ENCODE data around the gene PYGM.

DNA sequence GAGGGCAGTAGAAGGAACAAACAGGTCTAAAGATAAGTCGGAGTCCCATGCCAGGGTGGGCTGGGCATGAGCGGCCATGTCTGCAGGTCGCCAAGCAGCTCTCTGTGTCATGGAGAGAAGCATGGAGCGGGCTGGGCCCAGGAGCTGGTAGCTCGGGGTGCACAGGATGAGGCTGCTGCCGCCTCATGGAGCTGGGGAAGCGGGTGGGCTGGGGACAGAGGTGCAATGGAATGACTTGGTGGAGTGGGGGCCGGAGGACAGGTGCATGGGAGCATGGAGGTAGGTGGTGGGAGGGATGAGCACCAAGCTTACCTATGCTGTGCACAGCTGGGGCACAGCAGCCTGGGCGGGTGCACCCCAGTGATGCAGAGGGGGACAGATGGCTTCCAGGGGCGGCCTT is 40.4 kb downstream of the PYGM start:
- TF ChIP-seq ZBTB7A (IDR thresholded peaks at IDR 0.05; ENCODE audit: low read depth) (no peak), TCF12 (IDR thresholded peaks at IDR 0.05; ENCODE audit: low read depth) (no peak), EP300 (IDR thresholded peaks at IDR 0.05; ENCODE audit: borderline replicate concordance) (no peak), YY1 (IDR thresholded peaks at IDR 0.05; ENCODE audit: low read depth) (no peak), CEBPB (IDR thresholded peaks at IDR 0.05) (no peak), EGR1 (IDR thresholded peaks at IDR 0.05) (no peak), RAD21 (IDR thresholded peaks at IDR 0.05; ENCODE audit: low read depth) (no peak)
- TF ChIP-seq, protein P1, sequence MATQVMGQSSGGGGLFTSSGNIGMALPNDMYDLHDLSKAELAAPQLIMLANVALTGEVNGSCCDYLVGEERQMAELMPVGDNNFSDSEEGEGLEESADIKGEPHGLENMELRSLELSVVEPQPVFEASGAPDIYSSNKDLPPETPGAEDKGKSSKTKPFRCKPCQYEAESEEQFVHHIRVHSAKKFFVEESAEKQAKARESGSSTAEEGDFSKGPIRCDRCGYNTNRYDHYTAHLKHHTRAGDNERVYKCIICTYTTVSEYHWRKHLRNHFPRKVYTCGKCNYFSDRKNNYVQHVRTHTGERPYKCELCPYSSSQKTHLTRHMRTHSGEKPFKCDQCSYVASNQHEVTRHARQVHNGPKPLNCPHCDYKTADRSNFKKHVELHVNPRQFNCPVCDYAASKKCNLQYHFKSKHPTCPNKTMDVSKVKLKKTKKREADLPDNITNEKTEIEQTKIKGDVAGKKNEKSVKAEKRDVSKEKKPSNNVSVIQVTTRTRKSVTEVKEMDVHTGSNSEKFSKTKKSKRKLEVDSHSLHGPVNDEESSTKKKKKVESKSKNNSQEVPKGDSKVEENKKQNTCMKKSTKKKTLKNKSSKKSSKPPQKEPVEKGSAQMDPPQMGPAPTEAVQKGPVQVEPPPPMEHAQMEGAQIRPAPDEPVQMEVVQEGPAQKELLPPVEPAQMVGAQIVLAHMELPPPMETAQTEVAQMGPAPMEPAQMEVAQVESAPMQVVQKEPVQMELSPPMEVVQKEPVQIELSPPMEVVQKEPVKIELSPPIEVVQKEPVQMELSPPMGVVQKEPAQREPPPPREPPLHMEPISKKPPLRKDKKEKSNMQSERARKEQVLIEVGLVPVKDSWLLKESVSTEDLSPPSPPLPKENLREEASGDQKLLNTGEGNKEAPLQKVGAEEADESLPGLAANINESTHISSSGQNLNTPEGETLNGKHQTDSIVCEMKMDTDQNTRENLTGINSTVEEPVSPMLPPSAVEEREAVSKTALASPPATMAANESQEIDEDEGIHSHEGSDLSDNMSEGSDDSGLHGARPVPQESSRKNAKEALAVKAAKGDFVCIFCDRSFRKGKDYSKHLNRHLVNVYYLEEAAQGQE (IDR thresholded peaks at IDR 0.05; ENCODE audit: low read depth) = no peak
- TF ChIP-seq, protein P2, sequence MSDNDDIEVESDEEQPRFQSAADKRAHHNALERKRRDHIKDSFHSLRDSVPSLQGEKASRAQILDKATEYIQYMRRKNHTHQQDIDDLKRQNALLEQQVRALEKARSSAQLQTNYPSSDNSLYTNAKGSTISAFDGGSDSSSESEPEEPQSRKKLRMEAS (IDR thresholded peaks at IDR 0.05) = no peak
